PFSK-1 (cell line): ENCODE data around the gene WFIKKN1.

Experiments used
- FOXP2 ChIP-seq: optimal IDR thresholded peaks from 2 replicates; pipeline ENCODE3; 2011; ENCODE audit warnings: borderline replicate concordance, control low read depth, inconsistent platforms; ENCODE audit not compliant: insufficient read depth; ENCODE audit errors: extremely low read length, extremely low read depth
- POLR2AphosphoS5 ChIP-seq: IDR thresholded peaks from 2 replicates; pipeline ENCODE4 v1.6.1; 2012; ENCODE audit warnings: low read depth, mild to moderate bottlenecking, control low read depth, low read length, moderate library complexity
- SIN3A ChIP-seq: IDR thresholded peaks from 2 replicates; pipeline ENCODE4 v1.6.1; 2012; ENCODE audit warnings: mild to moderate bottlenecking, low read length, moderate library complexity, borderline replicate concordance; ENCODE audit not compliant: insufficient read depth
- TAF1 ChIP-seq: IDR thresholded peaks from 2 replicates; pipeline ENCODE4 v1.6.1; 2012; ENCODE audit warnings: low read length, control low read depth, borderline replicate concordance; ENCODE audit not compliant: insufficient read depth
- TF ChIP-seq, protein P1 (sequence below), 2 experiments: IDR thresholded peaks; 2 replicates each; pipeline versions ENCODE4 v1.6.1 to v1.8.0; 2011 to 2012; ENCODE audit warnings: low read depth in 2 of 2, low read length in 2 of 2, control low read depth in 1 of 2, inconsistent platforms in 1 of 2, mild to moderate bottlenecking in 1 of 2, moderate library complexity in 1 of 2; ENCODE audit not compliant: insufficient read depth in 1 of 2

The WFIKKN1 gene

DNA sequence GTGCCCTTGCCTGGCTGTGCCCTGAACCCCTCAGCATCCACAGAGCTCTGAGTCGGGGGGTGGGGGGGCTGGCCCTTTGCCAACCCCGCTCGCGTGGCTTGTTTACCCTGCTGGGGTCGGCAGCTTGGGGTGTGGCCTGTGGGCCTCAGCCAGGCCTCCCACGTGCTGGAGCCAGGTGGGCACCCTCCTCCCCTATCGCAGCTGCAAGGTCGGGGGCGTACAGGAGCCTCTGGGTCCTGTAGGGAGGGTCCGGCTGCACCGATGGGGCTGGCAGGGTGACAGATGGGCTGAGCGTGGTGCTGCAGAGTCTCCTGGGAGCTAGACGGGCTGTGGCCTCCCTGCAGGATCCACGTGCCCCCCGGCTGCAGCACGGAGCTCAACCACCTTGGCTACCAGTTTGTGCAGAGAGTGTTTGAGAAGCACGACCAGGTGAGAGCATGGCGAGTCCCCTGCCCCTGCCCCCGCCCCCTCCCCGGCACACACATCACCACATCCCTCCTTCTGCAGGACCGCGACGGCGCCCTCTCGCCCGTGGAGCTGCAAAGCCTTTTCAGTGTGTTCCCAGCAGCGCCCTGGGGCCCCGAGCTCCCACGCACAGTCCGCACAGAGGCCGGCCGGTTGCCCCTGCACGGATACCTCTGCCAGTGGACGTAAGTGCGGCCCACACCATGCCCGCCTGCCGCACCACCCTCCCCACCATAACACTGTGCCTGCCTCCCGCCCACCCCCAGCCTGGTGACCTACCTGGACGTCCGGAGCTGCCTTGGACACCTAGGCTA lies 40.8 kb downstream of the WFIKKN1 start:
- TF ChIP-seq SIN3A (no peak), POLR2AphosphoS5 (no peak), TAF1 (no peak), FOXP2 (no peak)

DNA sequence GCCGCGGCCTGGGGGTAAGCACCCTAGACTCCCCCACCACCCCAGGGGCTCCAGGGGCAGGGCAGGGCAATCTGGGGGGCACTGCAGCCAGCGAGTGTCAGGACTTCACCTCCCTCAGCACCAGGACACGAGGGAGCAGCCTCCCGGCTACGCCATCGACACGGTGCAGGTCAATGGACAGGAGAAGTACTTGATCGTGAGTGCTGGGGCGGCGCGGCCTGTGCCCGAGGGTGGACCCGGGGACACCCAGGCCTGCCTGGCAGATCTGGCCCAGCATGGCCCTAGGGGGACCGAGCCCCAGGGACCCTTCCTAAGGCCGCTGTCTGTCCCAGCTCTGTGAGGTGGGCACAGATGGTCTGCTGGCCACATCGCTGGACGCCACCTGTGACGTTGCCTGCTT lies 41.6 kb downstream of the WFIKKN1 start:
- TF ChIP-seq POLR2AphosphoS5 (no peak), FOXP2 (no peak), SIN3A (no peak), TAF1 (no peak)
- TF ChIP-seq, protein P1, sequence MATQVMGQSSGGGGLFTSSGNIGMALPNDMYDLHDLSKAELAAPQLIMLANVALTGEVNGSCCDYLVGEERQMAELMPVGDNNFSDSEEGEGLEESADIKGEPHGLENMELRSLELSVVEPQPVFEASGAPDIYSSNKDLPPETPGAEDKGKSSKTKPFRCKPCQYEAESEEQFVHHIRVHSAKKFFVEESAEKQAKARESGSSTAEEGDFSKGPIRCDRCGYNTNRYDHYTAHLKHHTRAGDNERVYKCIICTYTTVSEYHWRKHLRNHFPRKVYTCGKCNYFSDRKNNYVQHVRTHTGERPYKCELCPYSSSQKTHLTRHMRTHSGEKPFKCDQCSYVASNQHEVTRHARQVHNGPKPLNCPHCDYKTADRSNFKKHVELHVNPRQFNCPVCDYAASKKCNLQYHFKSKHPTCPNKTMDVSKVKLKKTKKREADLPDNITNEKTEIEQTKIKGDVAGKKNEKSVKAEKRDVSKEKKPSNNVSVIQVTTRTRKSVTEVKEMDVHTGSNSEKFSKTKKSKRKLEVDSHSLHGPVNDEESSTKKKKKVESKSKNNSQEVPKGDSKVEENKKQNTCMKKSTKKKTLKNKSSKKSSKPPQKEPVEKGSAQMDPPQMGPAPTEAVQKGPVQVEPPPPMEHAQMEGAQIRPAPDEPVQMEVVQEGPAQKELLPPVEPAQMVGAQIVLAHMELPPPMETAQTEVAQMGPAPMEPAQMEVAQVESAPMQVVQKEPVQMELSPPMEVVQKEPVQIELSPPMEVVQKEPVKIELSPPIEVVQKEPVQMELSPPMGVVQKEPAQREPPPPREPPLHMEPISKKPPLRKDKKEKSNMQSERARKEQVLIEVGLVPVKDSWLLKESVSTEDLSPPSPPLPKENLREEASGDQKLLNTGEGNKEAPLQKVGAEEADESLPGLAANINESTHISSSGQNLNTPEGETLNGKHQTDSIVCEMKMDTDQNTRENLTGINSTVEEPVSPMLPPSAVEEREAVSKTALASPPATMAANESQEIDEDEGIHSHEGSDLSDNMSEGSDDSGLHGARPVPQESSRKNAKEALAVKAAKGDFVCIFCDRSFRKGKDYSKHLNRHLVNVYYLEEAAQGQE (IDR thresholded peaks at IDR 0.05; ENCODE audit: insufficient read depth in 1 of 2, low read depth in 2 of 2, low read length in 2 of 2), result no peak

DNA sequence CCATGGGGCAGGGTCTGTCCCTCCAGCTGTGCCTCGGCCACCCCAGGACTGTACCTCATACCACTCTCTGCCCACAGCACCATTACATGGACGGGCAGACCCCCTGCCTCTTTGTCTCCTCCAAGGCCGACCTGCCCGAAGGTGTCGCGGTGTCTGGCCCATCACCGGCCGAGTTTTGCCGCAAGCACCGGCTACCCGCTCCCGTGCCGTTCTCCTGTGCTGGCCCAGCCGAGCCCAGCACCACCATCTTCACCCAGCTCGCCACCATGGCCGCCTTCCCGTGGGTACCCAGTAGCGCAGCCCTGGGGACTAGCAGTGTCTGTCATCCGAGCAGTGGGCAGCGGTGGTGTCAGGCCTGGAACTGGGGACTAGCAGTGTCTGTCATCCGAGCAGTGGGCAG lies 42.1 kb downstream of the WFIKKN1 start:
- TF ChIP-seq SIN3A, result no peak
- no peak for TF ChIP-seq FOXP2
- no peak for TF ChIP-seq TAF1
- TF ChIP-seq, protein P1 (IDR thresholded peaks at IDR 0.05; ENCODE audit: insufficient read depth in 1 of 2, low read depth in 2 of 2, low read length in 2 of 2), result no peak
- TF ChIP-seq POLR2AphosphoS5, result no peak

DNA sequence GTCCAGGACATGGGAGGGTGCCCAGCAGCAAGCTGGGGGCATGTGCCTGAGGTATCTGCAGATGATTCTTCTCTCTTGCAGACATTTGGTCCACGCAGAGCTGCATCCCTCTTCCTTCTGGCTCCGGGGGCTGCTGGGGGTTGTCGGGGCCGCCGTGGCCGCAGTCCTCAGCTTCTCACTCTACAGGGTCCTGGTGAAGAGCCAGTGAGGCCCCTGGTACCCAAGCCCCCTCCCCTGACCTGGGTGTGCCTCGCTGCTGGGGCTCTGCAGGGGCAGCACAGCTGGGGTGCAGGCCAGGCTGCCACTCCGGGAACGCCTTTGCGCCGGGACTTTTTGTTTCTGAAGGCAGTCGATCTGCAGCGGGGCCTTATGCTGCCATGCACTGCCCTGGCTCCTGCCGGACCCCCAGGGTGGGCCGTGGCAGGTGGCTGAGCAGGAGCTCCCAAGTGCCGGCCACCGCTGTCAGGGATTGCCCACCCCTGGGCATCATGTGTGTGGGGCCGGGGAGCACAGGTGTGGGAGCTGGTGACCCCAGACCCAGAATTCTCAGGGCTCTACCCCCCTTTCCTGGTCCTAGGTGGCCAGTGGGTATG lies 42.7 kb downstream of the WFIKKN1 start:
- no peak for TF ChIP-seq TAF1
- no peak for TF ChIP-seq FOXP2
- TF ChIP-seq, protein P1 (IDR thresholded peaks at IDR 0.05; ENCODE audit: insufficient read depth in 1 of 2, low read depth in 2 of 2, low read length in 2 of 2), result no peak
- no peak for TF ChIP-seq SIN3A
- TF ChIP-seq POLR2AphosphoS5, result no peak

DNA sequence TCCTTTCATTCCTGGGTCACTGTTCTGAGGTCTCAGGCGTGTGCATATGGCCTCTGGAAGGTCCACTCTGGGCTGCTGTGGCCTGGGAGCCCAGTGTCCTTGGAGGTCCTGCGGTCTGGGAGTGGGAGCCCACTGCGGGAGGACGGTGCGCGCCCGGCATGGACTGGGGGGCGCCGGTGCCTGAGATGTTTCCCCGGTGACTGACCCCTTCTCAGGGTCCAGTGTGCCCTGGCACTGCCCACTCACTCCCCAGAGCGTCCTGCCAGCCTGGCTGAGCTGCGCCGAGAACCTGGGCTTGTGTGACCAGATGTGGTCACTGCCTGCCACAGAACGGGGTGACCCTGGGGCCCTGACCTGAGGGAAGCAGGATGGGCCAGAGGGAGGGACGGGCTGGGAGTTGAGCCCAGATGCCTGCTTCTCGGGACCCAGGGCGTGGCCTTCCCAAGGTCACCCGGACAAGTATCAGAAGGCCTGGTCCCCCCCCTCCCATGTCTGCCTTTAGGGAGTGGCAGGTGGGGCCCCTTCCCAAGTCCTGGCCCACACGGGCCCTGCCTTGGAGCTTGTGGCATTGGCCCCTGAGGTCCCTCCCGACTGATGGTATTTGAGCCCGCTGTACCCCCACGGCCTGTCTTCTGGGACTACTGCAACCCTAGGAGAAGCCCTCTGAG lies 43.6 kb downstream of the WFIKKN1 start:
- no peak for TF ChIP-seq POLR2AphosphoS5
- TF ChIP-seq TAF1, result no peak
- no peak for TF ChIP-seq SIN3A
- no peak for TF ChIP-seq FOXP2
- TF ChIP-seq, protein P1 (IDR thresholded peaks at IDR 0.05; ENCODE audit: insufficient read depth in 1 of 2, low read depth in 2 of 2, low read length in 2 of 2), result no peak
